Liver (tissue), 9 donors: ENCODE measurements around the gene RYR2. TPM values are rescaled to one million over a fixed set of nuclear protein-coding genes. Genes with fewer than 3 reads are reported as not detected.

Source experiments
- DNase-seq: peaks from one replicate; pipeline ENCODE4 v3.0.0-alpha.2; 2017; ENCODE audit warnings: low spot score
- H3K27ac ChIP-seq, 2 donors: one replicate each; pipeline ENCODE4 v1.7.0; 2013; ENCODE audit warnings: inconsistent platforms in 2 of 2, low read length in 2 of 2, control low read depth in 1 of 2, low read depth in 1 of 2, mild to moderate bottlenecking in 1 of 2
- H3K27me3 ChIP-seq, 4 donors: one replicate each; pipeline versions ENCODE4 v1.6.1 to v1.7.0; 2013; ENCODE audit warnings: low read length in 3 of 4, inconsistent platforms in 1 of 4, mild to moderate bottlenecking in 1 of 4, moderate library complexity in 1 of 4; ENCODE audit not compliant: control insufficient read depth in 4 of 4, insufficient read depth in 4 of 4
- H3K36me3 ChIP-seq, 4 donors: one replicate each; pipeline versions ENCODE4 v1.6.1 to v1.7.0; 2013; ENCODE audit warnings: low read length in 3 of 4, mild to moderate bottlenecking in 3 of 4, low read depth in 1 of 4, moderate library complexity in 1 of 4; ENCODE audit not compliant: control insufficient read depth in 4 of 4, insufficient read depth in 3 of 4
- H3K4me1 ChIP-seq, 4 donors: one replicate each; pipeline versions ENCODE4 v1.6.1 to v1.7.0; 2013; ENCODE audit warnings: low read length in 3 of 4, mild to moderate bottlenecking in 3 of 4, moderate library complexity in 1 of 4; ENCODE audit not compliant: control insufficient read depth in 4 of 4, insufficient read depth in 4 of 4
- H3K4me3 ChIP-seq, 3 donors: one replicate each; pipeline versions ENCODE4 v1.6.1 to v1.7.0; 2013; ENCODE audit warnings: low read length in 3 of 3, control low read depth in 1 of 3, low read depth in 1 of 3, mild to moderate bottlenecking in 1 of 3
- H3K9ac ChIP-seq, 2 donors: one replicate each; pipeline ENCODE4 v1.7.0; 2013; ENCODE audit warnings: low read length in 2 of 2, mild to moderate bottlenecking in 2 of 2, moderate library complexity in 2 of 2, control low read depth in 1 of 2, low read depth in 1 of 2
- H3K9me3 ChIP-seq, 4 donors: one replicate each; pipeline versions ENCODE4 v1.6.1 to v1.7.0; 2013; ENCODE audit warnings: low read length in 3 of 4; ENCODE audit not compliant: control insufficient read depth in 4 of 4
- ATF3 ChIP-seq: IDR thresholded peaks from 2 replicates; pipeline ENCODE4 v1.6.1; 2016; ENCODE audit warnings: antibody characterized with exemption
- CTCF ChIP-seq: fragments of 150-350 bp; IDR thresholded peaks from 2 replicates; pipeline ENCODE4 v1.5.1; 2017; ENCODE audit warnings: improper control_type of control experiment, low read depth, low read length; ENCODE audit not compliant: missing input control
- EGR1 ChIP-seq, 2 donors: IDR thresholded peaks; 2 replicates each; pipeline ENCODE4 v1.6.1; 2016 to 2018; ENCODE audit warnings: antibody characterized with exemption in 2 of 2, low read depth in 2 of 2
- FOXA1 ChIP-seq: IDR thresholded peaks from 2 replicates; pipeline ENCODE4 v1.6.1; 2016; ENCODE audit warnings: antibody characterized with exemption
- FOXA2 ChIP-seq: IDR thresholded peaks from 2 replicates; pipeline ENCODE4 v1.6.1; 2016; ENCODE audit warnings: antibody characterized with exemption
- GABPA ChIP-seq, 2 donors: IDR thresholded peaks in 1 of 2; conservative IDR thresholded peaks in 1 of 2; 2 replicates each; pipeline ENCODE4 v1.6.1; 2016; ENCODE audit warnings: antibody characterized with exemption in 2 of 2, mild to moderate bottlenecking in 1 of 2, moderate library complexity in 1 of 2
- HNF4A ChIP-seq, 2 donors: conservative IDR thresholded peaks; 2 replicates each; pipeline ENCODE4 v1.6.1; 2016; ENCODE audit warnings: antibody characterized with exemption in 2 of 2, mild to moderate bottlenecking in 2 of 2
- HNF4G ChIP-seq: IDR thresholded peaks from 2 replicates; pipeline ENCODE4 v1.6.1; 2016; ENCODE audit warnings: antibody characterized with exemption
- JUND ChIP-seq, 2 donors: IDR thresholded peaks; 2 replicates each; pipeline ENCODE4 v1.6.1; 2016; ENCODE audit warnings: antibody characterized with exemption in 2 of 2
- MAX ChIP-seq: IDR thresholded peaks from 2 replicates; pipeline ENCODE4 v1.6.1; 2016; ENCODE audit warnings: antibody characterized with exemption
- NR2F2 ChIP-seq: IDR thresholded peaks from 2 replicates; pipeline ENCODE4 v1.6.1; 2016; ENCODE audit warnings: antibody characterized with exemption
- RAD21 ChIP-seq, 2 donors: IDR thresholded peaks; 2 replicates each; pipeline ENCODE4 v1.6.1; 2016; ENCODE audit warnings: antibody characterized with exemption in 2 of 2, mild to moderate bottlenecking in 2 of 2
- REST ChIP-seq: IDR thresholded peaks from 2 replicates; pipeline ENCODE4 v1.6.1; 2016; ENCODE audit warnings: antibody characterized with exemption, mild to moderate bottlenecking
- RXRA ChIP-seq, 2 donors: IDR thresholded peaks; 2 replicates each; pipeline ENCODE4 v1.6.1; 2017 to 2018; ENCODE audit warnings: antibody characterized with exemption in 2 of 2, mild to moderate bottlenecking in 1 of 2
- SP1 ChIP-seq: IDR thresholded peaks from 2 replicates; pipeline ENCODE4 v1.6.1; 2018; ENCODE audit warnings: antibody characterized with exemption, mild to moderate bottlenecking
- TAF1 ChIP-seq: conservative IDR thresholded peaks from 2 replicates; pipeline ENCODE4 v1.6.1; 2016; ENCODE audit warnings: antibody characterized with exemption, mild to moderate bottlenecking
- YY1 ChIP-seq: IDR thresholded peaks from 2 replicates; pipeline ENCODE4 v1.6.1; 2016; ENCODE audit warnings: antibody characterized with exemption, mild to moderate bottlenecking
- ZBTB33 ChIP-seq: IDR thresholded peaks from 2 replicates; pipeline ENCODE4 v1.6.1; 2016; ENCODE audit warnings: antibody characterized with exemption
- WGBS: extraction: QIAGEN DNeasy Blood & Tissue Kit; methylation state at CpG from one replicate; pipeline ENCODE4 v1.1.7; 2013; 5-methylcytosine and 5-hydroxymethylcytosine counted together
- polyA plus RNA-seq, 2 donors: library from polyadenylated mRNA; stranded (reverse) in 1 of 2; unstranded in 1 of 2; fragments of 200-250 nt in 1 of 2; fragments of >200 nt in 1 of 2; fragmentation: Nextera tagmentation in 1 of 2; extraction: Ambion mirVana in 1 of 2; gene quantifications; one replicate each; pipeline versions ENCODE4 v1.2.1 to v1.2.3, GENCODE V29; 2013 to 2015
- total RNA-seq, 2 donors: library from RNA; depleted of rRNA; stranded (reverse); fragments of >200 nt; gene quantifications; one replicate each; pipeline ENCODE4 v1.2.3, GENCODE V29; 2014
- donor health status: healthy.
- donor health status: healthy.
- donor health status: healthy.
- donor health status: healthy.
- donor health status: healthy.

The RYR2 gene
- total and polyA plus RNA-seq, 4 donors: 0.06 to 0.75 (median 0.31) TPM

GRCh38 chr1:237590386-237590785, 548.4 kb downstream of the RYR2 start:
- TF ChIP-seq HNF4A (conservative IDR thresholded peaks at IDR 0.05): no peak
- no peak for TF ChIP-seq HNF4G
- no peak for TF ChIP-seq REST
- TF ChIP-seq ZBTB33: no peak
- no peak for TF ChIP-seq EGR1 (IDR thresholded peaks at IDR 0.05; ENCODE audit: low read depth in 2 of 2)
- no peak for TF ChIP-seq TAF1
- TF ChIP-seq YY1: no peak
- TF ChIP-seq ATF3: no peak
- TF ChIP-seq RAD21 (IDR thresholded peaks at IDR 0.05): no peak
- TF ChIP-seq CTCF: no peak
- TF ChIP-seq JUND (IDR thresholded peaks at IDR 0.05): no peak
- TF ChIP-seq FOXA1: no peak
- no peak for TF ChIP-seq NR2F2
- TF ChIP-seq SP1: no peak
- no peak for TF ChIP-seq GABPA (IDR thresholded peaks at IDR 0.05 in 1 of 2, conservative IDR thresholded peaks at IDR 0.05 in 1 of 2)
- TF ChIP-seq RXRA (IDR thresholded peaks at IDR 0.05): no peak
- TF ChIP-seq FOXA2: no peak
- TF ChIP-seq MAX: no peak
- Histone ChIP-seq H3K9ac (no peak overlapping the region), H3K27ac (no peak overlapping the region), H3K4me1 (no peaks in the 10 kb centered on the region), H3K36me3 (no peaks in the 10 kb centered on the region), H3K27me3 (no peaks in the 10 kb centered on the region), H3K4me3 (no peak overlapping the region), H3K9me3 (peaks cover 0 to 5% (median 0%) of the 10 kb centered on the region in 4 donors)
- 86% methylated on average over 13 of the region's 13 CpGs for WGBS
- no peak for DNase-seq
